T-helper 22 cell (primary cell): ENCODE results near the gene CHN2.
A peak's percentile ranks its signal among the peaks of the same experiment; 100 is the strongest.

Experiments used
- DNase-seq: peaks from one replicate; pipeline ENCODE4 v3.0.0-alpha.2; 2020; ENCODE audit warnings: low read depth

The CHN2 gene

GRCh38 chr7:29194594-29195427 lies at the start of gene CHN2:
CHN2 (plus strand) TSS chr7:29194775.
- peak; percentile 17 for DNase-seq

DNA sequence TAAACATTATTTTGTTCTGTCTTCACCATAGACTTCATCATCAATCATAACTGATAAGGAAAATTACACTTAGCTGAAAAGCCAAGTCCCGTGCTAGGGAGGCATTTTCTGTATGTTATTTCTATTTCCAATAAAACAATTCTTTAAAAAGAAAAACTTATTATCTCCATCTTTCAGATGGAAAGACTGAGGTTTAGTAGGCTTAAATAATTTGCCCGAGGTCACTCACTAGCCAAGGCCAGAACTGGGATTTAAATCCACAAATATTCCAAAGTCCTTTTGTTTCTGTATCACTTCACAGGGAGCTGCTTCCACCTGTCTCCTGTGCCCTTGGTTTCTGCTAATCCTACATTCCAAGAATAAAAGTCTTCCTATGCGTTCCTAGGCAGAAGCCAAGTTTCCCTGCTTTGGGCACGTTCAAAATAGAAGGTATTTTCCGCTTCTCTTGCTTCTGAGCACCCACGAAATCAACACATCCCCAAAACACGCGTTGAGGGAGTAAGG lies 49.0 kb upstream of the CHN2 start:
- no peak for DNase-seq

GRCh38 chr7:29146057-29146706 lies 48.4 kb upstream of the CHN2 start, which contains the start of gene CPVL:
CPVL (minus strand) TSS chr7:29146537; CDS start chr7:29121061, 25,476 bp downstream.
- DNase-seq = no peak

DNA sequence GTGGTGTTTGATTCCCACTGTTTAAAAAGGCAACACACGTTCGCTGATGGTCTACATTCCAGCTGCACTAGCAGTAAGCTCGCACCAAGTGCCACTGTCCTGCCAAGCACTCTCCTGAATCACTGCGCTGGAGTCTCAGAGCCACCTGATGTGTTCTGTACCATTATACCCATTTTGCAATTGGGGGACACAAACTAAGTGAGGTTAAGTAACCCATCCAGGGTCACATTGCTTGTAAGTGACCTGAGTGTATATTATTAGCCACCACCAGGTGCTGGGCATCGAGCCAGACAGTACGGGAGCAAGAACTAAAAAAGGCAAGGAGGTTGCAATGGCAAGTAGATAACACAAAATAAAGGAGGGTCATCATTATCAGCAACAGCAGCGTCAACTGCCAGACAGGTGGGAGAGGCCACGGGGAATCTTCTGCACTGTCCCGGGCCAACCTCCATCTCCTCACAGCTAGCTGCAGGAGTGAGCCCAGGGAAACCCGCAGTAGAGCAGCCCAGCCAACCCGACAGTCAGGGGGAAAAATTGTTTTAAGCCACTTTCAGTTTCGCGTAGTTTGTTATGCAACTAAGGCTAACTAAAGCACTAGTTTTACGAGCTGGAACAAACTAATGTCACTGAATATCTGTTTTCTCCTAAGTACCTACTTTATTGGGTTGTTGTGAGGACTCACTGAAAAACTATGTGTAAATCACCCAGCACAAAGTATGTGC lies 47.5 kb upstream of the CHN2 start:
- no peak for DNase-seq

GRCh38 chr7:29147821-29148220 lies 46.8 kb upstream of the CHN2 start:
- no peak for DNase-seq

DNA sequence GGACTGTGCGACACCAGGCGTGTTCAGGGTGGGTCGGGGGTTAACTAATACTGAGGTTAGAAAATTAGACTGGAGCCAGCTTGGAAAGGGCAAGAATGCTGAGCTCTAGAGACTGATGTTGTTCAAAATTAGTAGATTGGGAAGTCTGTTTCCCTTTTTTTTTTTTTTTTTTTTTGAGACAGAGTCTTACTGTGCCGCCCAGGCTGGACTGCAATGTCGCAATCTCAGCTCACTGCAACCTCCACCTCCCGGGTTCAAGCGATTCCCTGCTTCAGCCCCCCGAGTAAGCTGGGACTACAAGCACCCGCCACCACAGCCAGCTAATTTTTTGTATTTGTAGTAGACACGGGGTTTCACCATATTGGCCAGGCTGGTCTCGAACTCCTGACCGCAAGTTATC lies 45.5 kb upstream of the CHN2 start:
- DNase-seq = no peak

- no peak for DNase-seq
These were observed 43.7 kb upstream of the CHN2 start for GRCh38 chr7:29150856-29151255.

- no peak for DNase-seq
These were observed 40.5 kb upstream of the CHN2 start for GRCh38 chr7:29154076-29154475.

GRCh38 chr7:29156907-29157452 lies 37.6 kb upstream of the CHN2 start:
- no peak for DNase-seq

DNA sequence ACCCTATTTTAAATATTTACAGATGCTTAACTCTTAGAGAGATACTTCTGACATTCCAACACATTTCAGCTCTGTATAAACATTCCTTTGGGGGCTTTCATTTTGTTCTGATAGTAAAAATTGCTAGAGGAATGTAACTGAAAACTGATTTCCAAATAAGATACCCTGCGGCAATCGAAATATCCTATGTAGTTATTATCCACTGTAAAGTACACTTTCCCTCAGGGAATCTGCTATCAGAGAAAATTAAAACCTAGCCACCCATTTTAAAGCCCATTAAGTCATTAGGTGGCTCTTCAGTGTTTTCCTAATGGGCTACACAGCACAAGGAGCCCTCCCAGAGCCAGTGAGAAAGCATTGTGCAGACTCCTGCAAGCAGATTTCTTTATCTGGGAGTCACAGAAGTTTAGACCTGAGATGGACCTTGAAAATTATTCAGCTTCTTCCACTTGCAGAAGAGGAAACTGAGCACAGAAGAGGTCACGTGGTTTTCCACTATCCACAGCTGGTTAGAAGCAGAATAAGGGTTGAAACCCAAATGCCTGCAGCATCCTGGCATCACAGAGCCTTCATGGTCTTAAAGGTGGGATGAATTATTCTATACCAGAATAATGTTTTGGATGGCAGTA lies 35.7 kb upstream of the CHN2 start:
- no peak for DNase-seq

DNA sequence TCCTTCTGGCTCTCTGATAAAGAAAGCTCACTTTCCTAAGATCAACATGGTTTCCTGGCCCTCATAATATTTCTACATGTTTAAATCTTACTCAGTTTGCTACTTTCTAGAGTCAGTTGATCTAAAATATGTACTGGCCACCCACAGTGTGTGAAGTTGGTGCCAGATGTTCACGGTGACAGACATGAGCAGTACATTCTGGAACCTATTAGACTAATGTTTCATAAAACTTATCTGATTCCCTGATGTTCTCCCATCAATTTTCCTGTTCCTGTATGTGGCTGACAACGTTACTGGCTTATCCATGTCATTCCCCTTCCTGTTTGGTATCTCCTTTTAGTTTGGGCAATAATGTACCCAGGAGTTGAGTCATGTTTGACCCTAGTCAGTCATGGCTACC lies 34.5 kb upstream of the CHN2 start:
- DNase-seq = no peak

GRCh38 chr7:29161231-29161630 lies 33.3 kb upstream of the CHN2 start:
- no peak for DNase-seq

GRCh38 chr7:29162577-29162976 lies 32.0 kb upstream of the CHN2 start:
- no peak for DNase-seq

GRCh38 chr7:29163854-29164253 lies 30.7 kb upstream of the CHN2 start:
- DNase-seq = no peak

DNA sequence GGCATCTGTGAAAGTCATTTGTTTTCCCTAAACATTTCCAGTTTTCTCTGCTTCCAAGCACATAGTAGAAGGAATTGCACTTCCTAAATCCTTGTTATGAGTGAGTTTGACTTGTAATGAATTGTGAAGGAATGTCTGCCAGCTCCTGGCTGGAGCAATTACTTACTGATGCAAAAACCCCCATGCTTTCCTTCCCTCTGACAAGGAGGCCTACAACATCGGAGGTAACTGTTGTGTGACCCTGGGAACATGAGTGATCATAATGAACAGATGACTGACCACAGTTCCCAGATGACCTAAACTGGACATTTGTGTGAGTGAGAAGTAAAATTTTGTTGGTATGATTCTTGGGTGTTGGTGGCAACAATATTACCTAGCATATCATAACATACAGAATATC lies 26.9 kb upstream of the CHN2 start:
- DNase-seq = no peak

DNA sequence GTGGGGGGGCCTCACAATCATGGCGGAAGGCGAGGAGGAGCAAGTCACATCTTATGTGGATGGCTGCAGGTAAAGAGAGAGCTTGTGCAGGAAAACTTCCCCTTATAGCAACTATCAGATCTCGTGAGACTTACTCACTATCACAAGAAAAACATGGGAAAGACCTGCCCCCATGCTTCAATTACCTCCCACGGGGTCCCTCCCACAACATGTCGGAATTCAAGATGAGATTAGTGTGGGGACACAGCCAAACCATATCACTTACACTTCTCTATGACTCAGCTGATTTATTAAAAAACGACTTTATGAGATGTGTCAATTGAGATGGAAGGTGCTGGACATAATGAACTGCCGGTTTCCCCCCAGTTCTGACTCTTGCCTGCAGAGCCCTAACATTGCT lies 23.8 kb upstream of the CHN2 start:
- no peak for DNase-seq

DNA sequence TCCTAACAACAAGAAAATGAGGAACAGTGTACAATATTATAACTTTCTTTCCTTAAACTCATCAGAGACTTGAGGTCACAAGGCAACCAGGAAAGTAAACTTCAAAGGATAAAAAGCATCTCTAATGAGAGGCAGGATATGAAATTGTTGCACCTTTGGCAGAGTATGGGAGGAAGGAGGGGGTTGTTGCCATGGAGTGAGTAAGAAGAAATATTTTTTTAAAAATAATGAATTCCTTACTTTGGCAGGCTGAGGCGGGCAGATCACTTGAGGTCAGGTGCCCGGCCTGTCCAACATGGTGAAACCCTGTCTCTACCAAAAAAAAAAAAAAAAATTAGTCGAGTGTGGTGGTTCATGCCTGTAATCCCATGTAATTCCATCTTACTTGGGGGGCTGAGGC lies 21.1 kb upstream of the CHN2 start:
- DNase-seq = no peak

- no peak for DNase-seq
These were observed 16.5 kb upstream of the CHN2 start for GRCh38 chr7:29177963-29178600.

GRCh38 chr7:29179115-29179514 lies 15.5 kb upstream of the CHN2 start:
- DNase-seq = no peak

- DNase-seq = no peak
These were observed 10.0 kb upstream of the CHN2 start for GRCh38 chr7:29184599-29184998.

DNA sequence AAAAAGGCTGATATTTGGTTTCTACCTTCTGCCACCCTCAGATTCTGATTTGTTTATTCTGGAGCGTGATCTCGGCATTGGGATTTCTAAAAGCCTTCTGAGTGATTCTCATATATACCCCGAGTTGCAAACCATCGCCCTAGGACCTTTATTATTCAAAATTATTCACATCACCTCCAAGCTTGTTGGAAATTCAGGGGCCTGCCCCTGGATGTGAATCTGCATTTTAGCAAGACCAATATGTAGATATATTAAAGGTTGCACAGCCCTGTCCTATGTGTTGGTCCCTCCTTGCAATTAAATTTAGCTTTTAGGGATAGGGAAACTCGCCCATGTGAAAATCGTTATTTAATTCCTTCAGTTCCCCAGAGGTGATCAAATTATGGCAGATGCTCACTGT lies 9.0 kb upstream of the CHN2 start:
- DNase-seq = no peak
